Gastroesophageal sphincter (tissue), 3 donors: ENCODE results near the gene NECAP2.
"Not testable (repeated sequence)": the region's sequence is repeated elsewhere in the genome, so short reads cannot be mapped to it uniquely, and the experiment has no call there.

Source experiments
- EP300 ChIP-seq: sonication (generic); formaldehyde crosslinking; IDR thresholded peaks from one replicate; pipeline ENCODE4 v1.6.1; 2017; ENCODE audit warnings: antibody characterized with exemption, mild to moderate bottlenecking
- POLR2A ChIP-seq, 2 donors: fragments of 450-650 bp; IDR thresholded peaks; one replicate each; pipeline ENCODE4 v1.6.1; 2017; ENCODE audit warnings: antibody characterized with exemption in 2 of 2, mild to moderate bottlenecking in 2 of 2, moderate library complexity in 1 of 2
- TF ChIP-seq, protein P1 (sequence below), 4 experiments: fragments of 200-600 bp in 2 of 4; fragments of 450-650 bp in 2 of 4; sonication (generic) in 1 of 4; IDR thresholded peaks; one replicate each; pipeline ENCODE4 v1.5.1; 2017 to 2019; ENCODE audit warnings: antibody characterized with exemption in 4 of 4, mild to moderate bottlenecking in 2 of 4, moderate library complexity in 2 of 4

DNA sequence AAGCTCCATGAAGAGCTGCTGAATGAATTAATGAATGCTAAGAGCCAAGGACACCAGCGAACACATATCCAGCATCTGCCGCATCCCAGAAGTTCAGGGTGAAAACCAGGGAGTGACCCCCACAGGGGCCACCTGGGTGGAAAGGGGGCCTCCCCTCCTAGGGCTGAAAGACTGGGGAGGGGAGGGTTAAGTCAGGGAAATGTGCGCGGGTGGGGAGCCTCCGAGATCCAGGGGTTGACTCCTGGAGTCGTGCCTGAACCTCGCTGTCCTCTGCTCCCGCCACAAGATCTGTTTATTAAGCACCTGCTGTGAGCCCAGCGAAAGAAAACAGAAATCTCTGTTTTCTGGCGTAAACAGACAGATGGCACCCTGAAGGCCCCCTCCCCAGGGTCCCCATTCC, 57.5 kb downstream of the NECAP2 start:
- TF ChIP-seq, protein P1, sequence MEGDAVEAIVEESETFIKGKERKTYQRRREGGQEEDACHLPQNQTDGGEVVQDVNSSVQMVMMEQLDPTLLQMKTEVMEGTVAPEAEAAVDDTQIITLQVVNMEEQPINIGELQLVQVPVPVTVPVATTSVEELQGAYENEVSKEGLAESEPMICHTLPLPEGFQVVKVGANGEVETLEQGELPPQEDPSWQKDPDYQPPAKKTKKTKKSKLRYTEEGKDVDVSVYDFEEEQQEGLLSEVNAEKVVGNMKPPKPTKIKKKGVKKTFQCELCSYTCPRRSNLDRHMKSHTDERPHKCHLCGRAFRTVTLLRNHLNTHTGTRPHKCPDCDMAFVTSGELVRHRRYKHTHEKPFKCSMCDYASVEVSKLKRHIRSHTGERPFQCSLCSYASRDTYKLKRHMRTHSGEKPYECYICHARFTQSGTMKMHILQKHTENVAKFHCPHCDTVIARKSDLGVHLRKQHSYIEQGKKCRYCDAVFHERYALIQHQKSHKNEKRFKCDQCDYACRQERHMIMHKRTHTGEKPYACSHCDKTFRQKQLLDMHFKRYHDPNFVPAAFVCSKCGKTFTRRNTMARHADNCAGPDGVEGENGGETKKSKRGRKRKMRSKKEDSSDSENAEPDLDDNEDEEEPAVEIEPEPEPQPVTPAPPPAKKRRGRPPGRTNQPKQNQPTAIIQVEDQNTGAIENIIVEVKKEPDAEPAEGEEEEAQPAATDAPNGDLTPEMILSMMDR (IDR thresholded peaks at IDR 0.05): not testable (repeated sequence)
- not testable (repeated sequence) for TF ChIP-seq POLR2A (IDR thresholded peaks at IDR 0.05); EP300
